ENCODE data around the gene DUOX2.

DNA sequence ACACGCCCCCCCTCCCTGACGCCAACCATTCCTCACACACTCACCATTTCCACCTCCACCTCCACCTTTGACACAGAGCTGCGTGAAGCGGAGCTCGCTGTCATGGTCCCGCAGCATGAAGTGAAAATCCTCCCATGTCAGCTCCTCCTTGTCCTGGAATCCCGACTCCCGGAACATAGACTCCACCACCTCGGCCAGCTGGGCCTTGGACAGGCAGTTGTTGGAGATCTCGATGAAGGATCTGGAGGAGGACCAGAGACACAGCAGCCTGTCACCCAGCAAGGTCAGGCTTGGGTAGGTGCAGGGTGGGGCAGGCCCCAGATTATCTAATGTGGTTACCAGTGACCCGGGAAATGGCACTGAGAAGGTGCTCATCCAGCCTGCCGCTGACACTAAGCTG is 12.2 kb downstream of the DUOX2 start:
- TF ChIP-seq, protein P1, sequence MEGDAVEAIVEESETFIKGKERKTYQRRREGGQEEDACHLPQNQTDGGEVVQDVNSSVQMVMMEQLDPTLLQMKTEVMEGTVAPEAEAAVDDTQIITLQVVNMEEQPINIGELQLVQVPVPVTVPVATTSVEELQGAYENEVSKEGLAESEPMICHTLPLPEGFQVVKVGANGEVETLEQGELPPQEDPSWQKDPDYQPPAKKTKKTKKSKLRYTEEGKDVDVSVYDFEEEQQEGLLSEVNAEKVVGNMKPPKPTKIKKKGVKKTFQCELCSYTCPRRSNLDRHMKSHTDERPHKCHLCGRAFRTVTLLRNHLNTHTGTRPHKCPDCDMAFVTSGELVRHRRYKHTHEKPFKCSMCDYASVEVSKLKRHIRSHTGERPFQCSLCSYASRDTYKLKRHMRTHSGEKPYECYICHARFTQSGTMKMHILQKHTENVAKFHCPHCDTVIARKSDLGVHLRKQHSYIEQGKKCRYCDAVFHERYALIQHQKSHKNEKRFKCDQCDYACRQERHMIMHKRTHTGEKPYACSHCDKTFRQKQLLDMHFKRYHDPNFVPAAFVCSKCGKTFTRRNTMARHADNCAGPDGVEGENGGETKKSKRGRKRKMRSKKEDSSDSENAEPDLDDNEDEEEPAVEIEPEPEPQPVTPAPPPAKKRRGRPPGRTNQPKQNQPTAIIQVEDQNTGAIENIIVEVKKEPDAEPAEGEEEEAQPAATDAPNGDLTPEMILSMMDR (IDR thresholded peaks at IDR 0.05): no peak
- no peak for TF ChIP-seq POLR2A (IDR thresholded peaks at IDR 0.05)

All from lower leg skin (tissue), 3 donors.